IMR-90 (cell line): ENCODE results near the gene TCFL5. TPM values are rescaled to one million over a fixed set of nuclear protein-coding genes. Genes with fewer than 3 reads are reported as not detected.
"Not testable (repeated sequence)": the region's sequence is repeated elsewhere in the genome, so short reads cannot be mapped to it uniquely, and the experiment has no call there.

Experiments used
- ATAC-seq: fragments of 200-7000 bp; cut with Tn5 transposase; 2 replicates; pipeline ENCODE4 v1.9.1; 2020; ENCODE audit warnings: low read depth, mild to moderate bottlenecking, moderate library complexity
- BruUV-seq: library from RNA; stranded (reverse); fragments of 400-500 nt; replicated peaks from 2 replicates; lab custom pipeline; 2021; lab: Mats Ljungman, UMichigan
- CTCF ChIA-PET: fragments of 300-600 bp; formaldehyde crosslinking; extraction: SDS; loops from one replicate; lab custom pipeline; 2021; ENCODE audit warnings: antibody characterized with exemption; lab: Yijun Ruan, JAX
- POLR2A ChIA-PET: fragments of 300-600 bp; sonication (Branson Sonifier 250); formaldehyde crosslinking; loops from one replicate; lab custom pipeline; 2022; ENCODE audit warnings: antibody characterized with exemption; ENCODE audit not compliant: unreplicated experiment; lab: Charles Lee
- DNase-seq: peaks from one replicate; pipeline ENCODE4 v3.0.0; 2013
- H2AFZ ChIP-seq: replicated peaks from 2 replicates; pipeline ENCODE3; 2013; ENCODE audit warnings: low read length, mild to moderate bottlenecking; ENCODE audit not compliant: poor library complexity
- H2AK5ac ChIP-seq: 2 replicates; pipeline ENCODE4 v1.6.1; 2013; ENCODE audit warnings: low read depth, low read length, inconsistent platforms
- H2AK9ac ChIP-seq: replicated peaks from 2 replicates; pipeline ENCODE3; 2013; ENCODE audit warnings: mild to moderate bottlenecking, low read depth, low read length, moderate library complexity; ENCODE audit not compliant: poor library complexity
- H2BK120ac ChIP-seq: 2 replicates; pipeline ENCODE4 v1.6.1; 2013; ENCODE audit warnings: low read depth, low read length, inconsistent platforms
- H2BK15ac ChIP-seq: 3 replicates; pipeline ENCODE4 v1.6.1; 2013; ENCODE audit warnings: low read depth, low read length, inconsistent platforms
- H2BK20ac ChIP-seq: 2 replicates; pipeline ENCODE4 v1.6.1; 2013; ENCODE audit warnings: low read depth, mild to moderate bottlenecking, inconsistent platforms, low read length, moderate library complexity
- H2BK5ac ChIP-seq: 2 replicates; pipeline ENCODE4 v1.6.1; 2013; ENCODE audit warnings: mild to moderate bottlenecking, low read depth, low read length, inconsistent platforms; ENCODE audit not compliant: poor library complexity, severe bottlenecking
- H3K14ac ChIP-seq: replicated peaks from 2 replicates; pipeline ENCODE4 v1.6.1; 2013; ENCODE audit warnings: low read depth, low read length, inconsistent platforms
- H3K18ac ChIP-seq: 2 replicates; pipeline ENCODE4 v1.6.1; 2013; ENCODE audit warnings: low read depth, low read length, control low read depth
- H3K23ac ChIP-seq: 2 replicates; pipeline ENCODE4 v1.6.1; 2013; ENCODE audit warnings: low read depth, low read length, inconsistent platforms
- H3K27ac ChIP-seq: 2 replicates; pipeline ENCODE4 v1.5.1; 2013; ENCODE audit warnings: mild to moderate bottlenecking, control low read depth, low read length; ENCODE audit not compliant: insufficient read depth
- H3K27me3 ChIP-seq: 2 replicates; pipeline ENCODE4 v1.6.1; 2013; ENCODE audit warnings: low read length; ENCODE audit not compliant: control insufficient read depth, insufficient read depth
- H3K36me3 ChIP-seq: 2 replicates; pipeline ENCODE4 v1.6.1; 2013; ENCODE audit warnings: low read length, mixed read lengths; ENCODE audit not compliant: control insufficient read depth, insufficient read depth
- H3K4ac ChIP-seq: 2 replicates; pipeline ENCODE4 v1.6.1; 2013; ENCODE audit warnings: low read depth, low read length, inconsistent platforms
- H3K4me1 ChIP-seq: 2 replicates; pipeline ENCODE4 v1.6.1; 2013; ENCODE audit warnings: low read length, mixed read lengths; ENCODE audit not compliant: control insufficient read depth, insufficient read depth
- H3K4me2 ChIP-seq: 2 replicates; pipeline ENCODE4 v1.6.1; 2013; ENCODE audit warnings: low read depth, mild to moderate bottlenecking, control low read depth, low read length, moderate library complexity
- H3K4me3 ChIP-seq: 2 replicates; pipeline ENCODE4 v1.5.1; 2013; ENCODE audit warnings: low read depth, mild to moderate bottlenecking, control low read depth, low read length, moderate library complexity; ENCODE audit not compliant: insufficient read depth
- H3K56ac ChIP-seq: 2 replicates; pipeline ENCODE4 v1.6.1; 2013; ENCODE audit warnings: low read length, inconsistent platforms; ENCODE audit not compliant: insufficient read depth; ENCODE audit errors: extremely low read depth
- H3K79me1 ChIP-seq, 2 experiments: 2 replicates each; pipeline ENCODE4 v1.6.1; 2013; ENCODE audit warnings: low read length in 2 of 2, inconsistent platforms in 1 of 2, low read depth in 1 of 2
- H3K9ac ChIP-seq: 2 replicates; pipeline ENCODE4 v1.6.1; 2013; ENCODE audit warnings: low read depth, low read length, control low read depth
- H3K9me1 ChIP-seq: 2 replicates; pipeline ENCODE4 v1.6.1; 2013; ENCODE audit warnings: low read length, inconsistent platforms; ENCODE audit not compliant: insufficient read depth
- H3K9me3 ChIP-seq: 2 replicates; pipeline ENCODE4 v1.6.1; 2013; ENCODE audit warnings: low read length; ENCODE audit not compliant: control insufficient read depth, insufficient read depth
- H4K20me1 ChIP-seq: 2 replicates; pipeline ENCODE4 v1.6.1; 2013; ENCODE audit warnings: low read length, inconsistent platforms; ENCODE audit not compliant: insufficient read depth
- H4K5ac ChIP-seq: 2 replicates; pipeline ENCODE4 v1.6.1; 2013; ENCODE audit warnings: mild to moderate bottlenecking, low read depth, low read length, control low read depth
- H4K8ac ChIP-seq, 2 experiments: 2 replicates each; pipeline ENCODE4 v1.6.1; 2013; ENCODE audit warnings: low read depth in 2 of 2, low read length in 2 of 2, control low read depth in 1 of 2, inconsistent platforms in 1 of 2
- H4K91ac ChIP-seq: 2 replicates; pipeline ENCODE4 v1.6.1; 2013; ENCODE audit warnings: low read depth, low read length, inconsistent platforms; ENCODE audit not compliant: insufficient read depth
- CTCF ChIP-seq: conservative IDR thresholded peaks from 2 replicates; pipeline ENCODE4 v1.5.1; 2012; ENCODE audit warnings: mild to moderate bottlenecking, low read depth, low read length, improper control_type of control experiment
- RAD21 ChIP-seq: IDR thresholded peaks from 2 replicates; pipeline ENCODE4 v1.6.1; 2012; ENCODE audit warnings: low read length, improper control_type of control experiment
- SMC3 ChIP-seq: fragments of 150-350 bp; IDR thresholded peaks from 2 replicates; pipeline ENCODE4 v1.6.1; 2016; ENCODE audit warnings: low read depth, mild to moderate bottlenecking, antibody characterized with exemption, low read length, moderate library complexity
- WGBS, 2 experiments: methylation state at CpG; one replicate each; pipeline versions ENCODE4 v1.1.5 to v1.1.7; 2013; ENCODE audit warnings: missing lambda C conversion rate in 2 of 2; ENCODE audit not compliant: insufficient read length in 1 of 2; ENCODE audit errors: extremely low coverage in 2 of 2; 5-methylcytosine and 5-hydroxymethylcytosine counted together
- dilution Hi-C: fragments of 300-500 bp; cut with HindIII; formaldehyde crosslinking; loops from one replicate; pipeline ENCODE4 v1.14.3; 2018; ENCODE audit warnings: low sequenced_read_pairs; ENCODE audit not compliant: unreplicated experiment
- in situ Hi-C: fragments of 300-500 bp; cut with MboI; formaldehyde crosslinking; loops from 3 replicates; pipeline ENCODE4 v1.14.3; 2019; ENCODE audit warnings: low sequenced_read_pairs, inconsistent platforms, mixed read lengths
- intact Hi-C: fragments of 100-400 bp; cut with micrococcal nuclease; formaldehyde crosslinking; loops from 2 replicates; pipeline ENCODE4 v1.10.0; 2022
- polyA plus RNA-seq, 3 experiments: library from polyadenylated mRNA; depleted of rRNA; stranded (reverse); fragments of >200 nt; gene quantifications; 2 replicates each; pipeline ENCODE4 v1.2.3, GENCODE V29; 2012; ENCODE audit warnings: low replicate concordance in 1 of 3
- total RNA-seq: library from RNA; depleted of rRNA; stranded (reverse); fragments of >200 nt; gene quantifications from 2 replicates; pipeline ENCODE4 v1.2.3, GENCODE V29; 2012

Gene TCFL5
- total and polyA plus RNA-seq, 2 of the 4 experiments (the other 2 are of a cell fraction): 6.0 to 8.2 TPM

- H4K20me1 ChIP-seq, H3K23ac ChIP-seq, H3K36me3 ChIP-seq, H3K27me3 ChIP-seq, H4K8ac ChIP-seq, H3K9me3 ChIP-seq, ATAC-seq, H2BK15ac ChIP-seq, H4K91ac ChIP-seq, H2BK5ac ChIP-seq, H2BK120ac ChIP-seq, dilution Hi-C loops, H2AFZ ChIP-seq, H4K5ac ChIP-seq, H3K27ac ChIP-seq, H3K18ac ChIP-seq, H3K56ac ChIP-seq, H3K4me2 ChIP-seq, H2BK20ac ChIP-seq, BruUV-seq, H3K9me1 ChIP-seq, H3K9ac ChIP-seq, H2AK9ac ChIP-seq, H3K4me3 ChIP-seq, H3K4ac ChIP-seq, H3K79me1 ChIP-seq, H2AK5ac ChIP-seq, POLR2A ChIA-PET, H3K4me1 ChIP-seq, H3K14ac ChIP-seq: not testable (repeated sequence)
- intact Hi-C loops: loop anchor here (1.0 kb wide), 1 partner anchor 136 kb away; no protein-coding TSS in a partner anchor
- peak; percentile 42 for DNase-seq
- in situ Hi-C loops: loop anchor here (10.0 kb wide), 1 partner anchor 141 kb away; no protein-coding TSS in a partner anchor
- TF ChIP-seq CTCF (peak; percentile 50), SMC3 (peak; percentile 45; the same call in 1 of the 2 replicates), RAD21 (peak; percentile 55)
- CTCF ChIA-PET: interaction anchor here (1.3 kb wide), 1 partner anchor 21 kb away, joined by 3 read pairs; no protein-coding TSS in a partner anchor
- 3% methylated on average over 7 of the region's 15 CpGs; no CpG with 5 or more reads in 1 of the 2 experiments for WGBS, 2 experiments
Measured at GRCh38 chr20:62873681-62874031, 12.0 kb upstream of the TCFL5 start.
